KG1 (cell line): ENCODE measurements around the gene MIGA2.
"Not testable (repeated sequence)": the region's sequence is repeated elsewhere in the genome, so short reads cannot be mapped to it uniquely, and the experiment has no call there.

Experiments
- DNase-seq: peaks from one replicate; lab custom pipeline; 2025; lab: John Stamatoyannopoulos, UW

Gene MIGA2

DNA sequence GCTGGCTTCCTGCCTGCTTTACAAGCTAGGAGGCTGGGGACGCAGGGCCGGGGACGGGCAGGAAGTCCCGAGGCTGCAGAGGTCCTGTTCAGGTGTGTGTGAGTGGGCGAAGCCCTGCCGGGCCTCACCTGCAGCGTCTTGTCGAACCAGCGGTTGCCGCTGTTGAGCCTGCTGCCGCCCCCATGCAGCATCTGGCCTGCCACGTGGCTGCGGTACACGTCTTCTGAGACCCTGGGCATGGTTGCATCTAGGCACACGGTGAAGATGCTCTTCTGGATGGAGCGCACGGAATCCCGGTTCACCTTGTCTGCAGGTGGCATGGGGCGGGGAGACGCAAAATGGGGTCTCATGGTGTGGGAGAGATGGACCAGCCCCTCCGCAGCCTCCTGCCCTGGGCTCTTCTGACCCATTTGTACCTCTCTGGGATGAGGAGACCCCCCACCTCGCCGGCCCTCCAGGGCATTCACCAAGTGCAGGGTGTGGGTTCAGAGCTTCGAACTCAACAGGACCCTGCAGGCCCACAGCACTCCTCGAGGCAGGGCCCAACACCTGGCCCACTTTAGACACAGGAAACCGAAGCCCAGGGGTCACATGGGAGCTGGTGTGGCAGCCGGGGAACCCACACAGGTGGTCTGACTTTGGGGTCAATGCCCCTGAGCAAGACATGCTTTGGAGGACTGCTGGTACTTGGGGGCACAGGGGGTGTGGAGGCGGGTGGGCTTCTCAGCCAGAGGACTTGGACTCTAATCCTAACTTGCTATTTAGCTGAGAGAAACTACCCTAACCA, 64.2 kb downstream of the MIGA2 start:
- DNase-seq, result no peak

DNA sequence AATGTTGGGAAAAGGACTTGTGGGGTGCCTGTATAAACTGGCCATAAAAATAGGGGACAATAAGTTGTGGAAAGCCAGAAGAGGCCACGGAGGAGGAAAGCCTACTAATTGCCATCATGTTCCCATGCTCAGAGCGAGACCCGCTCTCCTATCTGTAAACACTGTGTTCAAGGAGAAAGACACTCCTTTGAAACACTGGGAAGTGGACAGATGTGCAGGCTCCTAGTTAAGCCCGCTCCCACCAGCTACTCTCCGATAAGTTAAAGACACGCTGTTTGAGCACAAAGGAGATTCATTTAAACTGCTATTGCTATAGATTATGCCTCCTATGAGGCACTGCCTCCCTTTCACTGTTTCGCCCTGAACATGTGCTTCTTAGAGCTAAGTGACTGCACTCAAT, 64.9 kb downstream of the MIGA2 start:
- DNase-seq, result no peak

DNA sequence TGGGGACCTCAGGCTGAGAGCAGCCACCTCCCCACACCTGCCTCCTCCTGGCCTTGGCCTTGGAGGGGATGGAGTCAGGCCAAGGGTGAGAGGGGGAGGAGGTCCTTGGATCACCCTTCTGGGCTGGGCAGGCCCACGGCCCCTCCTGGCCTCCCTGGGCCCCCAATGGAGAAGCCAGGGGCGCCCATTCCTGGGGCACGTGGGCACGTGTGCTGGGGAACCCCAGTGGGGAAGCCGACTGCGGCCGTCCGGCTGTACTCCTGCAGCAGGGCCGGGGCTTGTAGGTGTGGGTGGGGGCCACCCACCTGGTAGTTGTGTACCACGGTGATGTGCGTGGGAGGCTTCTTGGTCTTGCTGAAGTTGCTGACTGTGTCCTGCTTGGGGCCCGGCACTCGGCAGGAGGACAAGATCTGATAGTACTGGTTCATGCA, 65.7 kb downstream of the MIGA2 start:
- no peak for DNase-seq

DNA sequence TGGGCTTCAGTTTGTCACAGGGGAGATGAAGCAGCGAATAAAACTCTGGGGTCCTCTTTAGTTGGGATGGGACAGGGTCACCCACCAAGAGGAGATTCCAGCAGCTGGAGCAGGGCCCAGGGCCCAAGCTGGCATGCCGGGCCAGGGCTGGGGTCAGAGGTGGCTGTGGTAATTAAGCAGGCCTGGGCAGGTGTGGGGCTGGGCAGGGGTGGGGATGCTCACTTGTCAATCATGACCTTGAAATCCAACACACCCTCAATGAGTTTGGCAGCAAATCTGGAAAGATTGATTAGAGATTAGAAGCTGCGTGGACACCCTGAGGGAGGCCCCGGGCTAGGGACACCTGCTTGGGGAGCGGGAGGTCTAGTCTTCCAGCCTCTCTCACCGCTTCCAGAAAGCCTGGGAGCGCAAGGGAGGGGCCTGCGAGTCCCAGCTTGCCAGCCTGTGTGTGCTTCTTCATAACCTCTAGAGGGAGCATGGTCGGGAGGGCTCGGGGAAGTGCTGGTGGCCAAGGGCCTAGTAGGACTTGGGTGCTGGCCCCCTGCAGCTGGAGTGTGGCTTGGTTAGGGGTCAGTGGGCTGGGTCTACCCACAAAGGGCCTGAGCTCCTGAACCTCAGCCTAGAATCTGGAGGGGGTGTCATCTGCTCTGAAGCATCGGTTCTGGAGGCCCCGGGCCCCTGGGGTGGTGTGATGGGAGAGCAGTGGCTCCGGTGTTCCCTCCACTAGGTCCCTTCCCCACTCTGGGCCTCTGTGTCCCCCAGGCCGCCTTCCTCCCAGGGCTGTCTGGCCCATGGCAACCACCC, 66.6 kb downstream of the MIGA2 start:
- DNase-seq, result no peak

DNA sequence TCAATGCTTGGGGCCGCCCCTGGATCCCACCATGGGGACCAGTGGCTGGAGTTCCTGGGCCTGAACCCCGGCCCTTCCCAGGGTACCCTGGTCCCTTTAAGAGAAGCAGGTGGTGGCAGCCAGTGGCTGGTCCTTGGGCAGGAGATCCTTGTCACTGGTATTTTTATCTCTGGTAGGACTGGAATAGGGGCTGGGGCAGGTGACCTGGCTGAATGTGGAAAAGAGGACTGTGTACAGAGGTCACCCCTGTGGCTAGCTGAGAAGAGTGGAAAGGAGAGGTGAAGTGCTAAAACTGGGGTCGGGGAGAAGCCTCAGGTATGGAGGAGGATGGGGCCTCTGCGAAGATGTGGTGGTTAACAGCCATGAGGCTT, 67.2 kb downstream of the MIGA2 start:
- DNase-seq, result no peak

DNA sequence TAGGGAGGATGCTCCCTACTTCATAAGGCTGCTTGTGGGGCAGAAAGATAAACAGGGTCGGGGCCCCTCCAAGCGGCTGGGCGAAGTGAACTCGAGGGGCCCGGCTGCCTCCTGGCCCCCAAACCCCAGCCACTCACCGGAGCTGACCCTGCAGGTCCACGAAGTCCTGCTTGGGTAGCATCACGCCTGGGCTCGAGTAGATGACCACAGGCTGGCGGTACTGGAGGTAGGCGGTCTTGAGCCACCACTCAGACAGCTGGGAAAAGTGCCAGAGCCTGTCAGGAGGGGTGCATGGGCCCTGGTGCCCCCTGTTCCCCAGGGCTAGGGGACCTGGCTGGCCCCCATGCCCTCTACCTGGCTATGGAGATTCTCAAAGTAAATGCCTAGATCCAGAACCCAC, 67.6 kb downstream of the MIGA2 start:
- no peak for DNase-seq

DNA sequence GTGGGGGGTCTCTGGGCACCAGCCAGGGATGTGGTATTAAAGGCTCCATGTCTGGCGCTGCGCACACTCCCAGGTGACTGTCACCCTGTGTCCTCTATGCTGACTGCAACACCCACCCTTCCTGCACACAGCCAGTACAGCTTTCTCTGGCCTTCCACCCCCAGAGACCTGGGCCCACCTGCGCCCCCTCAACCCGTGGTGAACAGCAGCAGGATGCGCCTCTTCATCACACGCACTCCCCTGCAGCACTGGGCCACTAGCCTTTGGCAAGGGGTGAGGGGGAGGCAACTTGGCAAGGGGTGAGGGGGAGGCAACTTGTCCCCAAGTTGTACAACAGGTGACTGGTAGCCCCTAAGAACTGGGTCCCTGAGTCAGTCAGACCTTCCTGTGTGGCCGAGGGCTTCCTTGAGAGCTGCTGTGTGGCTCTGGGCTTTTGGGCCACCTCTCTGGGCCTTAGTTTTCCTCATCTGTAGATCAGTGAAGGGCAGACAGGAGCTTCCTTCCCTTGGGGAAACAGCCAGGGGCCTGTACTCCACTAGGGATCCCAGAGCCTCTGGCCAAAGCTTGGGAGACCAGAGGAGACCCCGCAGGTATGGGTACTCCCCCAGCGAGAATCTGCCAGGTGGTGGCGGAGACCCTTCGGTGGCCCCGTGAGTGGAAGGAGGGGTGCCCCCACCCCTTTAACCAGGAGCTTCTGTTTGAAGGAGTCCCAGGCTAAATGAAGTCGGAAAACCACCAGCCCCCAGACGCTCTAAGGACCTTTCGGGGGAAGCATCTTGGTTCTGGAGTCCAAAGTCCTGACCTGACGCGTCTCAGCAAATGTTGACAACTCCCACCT, 69.7 kb downstream of the MIGA2 start:
- DNase-seq, result no peak

DNA sequence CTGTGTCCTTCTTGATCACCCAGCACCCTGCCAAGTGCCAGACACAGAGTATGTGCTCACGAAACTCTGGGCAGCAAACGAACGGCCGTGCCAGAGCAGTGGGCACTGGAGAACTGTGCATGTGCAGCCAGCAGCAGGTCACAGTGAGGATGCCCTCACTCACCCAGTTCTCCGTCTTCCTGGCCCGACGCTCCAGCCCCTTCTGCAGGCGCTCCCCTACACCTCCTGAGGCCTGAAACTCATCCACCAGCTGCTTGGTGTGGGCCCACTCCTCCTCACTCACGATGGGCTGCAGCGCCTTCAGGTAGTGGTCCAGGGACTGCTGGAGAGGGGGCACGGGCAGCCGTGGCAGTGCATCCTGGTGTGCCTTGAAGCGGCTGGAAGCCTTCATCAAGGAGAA, 71.2 kb downstream of the MIGA2 start:
- DNase-seq, result no peak

DNA sequence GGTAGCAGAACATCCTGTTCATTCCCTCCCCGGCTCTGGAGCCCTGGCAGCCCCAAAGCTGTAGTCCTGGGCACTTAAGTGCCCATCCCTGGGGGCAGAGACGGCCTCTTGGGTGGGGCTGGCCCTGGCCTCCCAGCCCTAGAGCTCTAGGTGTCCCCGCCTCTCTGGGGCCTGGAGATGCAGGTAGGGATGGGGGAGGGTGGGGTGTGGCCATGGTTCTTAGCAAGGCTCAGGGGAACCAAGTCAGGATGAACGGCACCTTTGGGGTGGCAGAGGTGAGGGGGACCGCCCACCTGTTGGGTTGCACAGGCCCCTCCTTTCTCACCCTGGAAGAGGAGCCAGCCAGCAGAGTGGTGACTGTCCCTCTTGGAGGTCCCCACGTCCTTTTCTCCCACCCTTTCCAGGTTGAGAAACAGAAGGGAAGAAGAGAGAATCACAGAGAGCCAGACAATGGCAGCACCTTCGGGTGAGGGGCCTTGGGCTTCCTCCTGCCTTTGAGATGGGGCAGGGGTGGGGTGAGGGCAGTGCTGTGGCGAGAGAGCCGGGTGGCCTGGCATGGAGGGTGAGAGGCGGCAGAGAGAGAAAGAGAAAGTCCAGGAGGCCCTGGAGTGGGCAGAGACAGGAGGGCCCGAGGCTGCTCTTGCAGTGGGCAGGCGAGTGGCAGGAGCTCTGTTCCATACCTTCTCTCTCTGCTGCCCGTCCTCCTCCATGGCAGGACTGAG, 71.8 kb downstream of the MIGA2 start:
- DNase-seq, result no peak

DNA sequence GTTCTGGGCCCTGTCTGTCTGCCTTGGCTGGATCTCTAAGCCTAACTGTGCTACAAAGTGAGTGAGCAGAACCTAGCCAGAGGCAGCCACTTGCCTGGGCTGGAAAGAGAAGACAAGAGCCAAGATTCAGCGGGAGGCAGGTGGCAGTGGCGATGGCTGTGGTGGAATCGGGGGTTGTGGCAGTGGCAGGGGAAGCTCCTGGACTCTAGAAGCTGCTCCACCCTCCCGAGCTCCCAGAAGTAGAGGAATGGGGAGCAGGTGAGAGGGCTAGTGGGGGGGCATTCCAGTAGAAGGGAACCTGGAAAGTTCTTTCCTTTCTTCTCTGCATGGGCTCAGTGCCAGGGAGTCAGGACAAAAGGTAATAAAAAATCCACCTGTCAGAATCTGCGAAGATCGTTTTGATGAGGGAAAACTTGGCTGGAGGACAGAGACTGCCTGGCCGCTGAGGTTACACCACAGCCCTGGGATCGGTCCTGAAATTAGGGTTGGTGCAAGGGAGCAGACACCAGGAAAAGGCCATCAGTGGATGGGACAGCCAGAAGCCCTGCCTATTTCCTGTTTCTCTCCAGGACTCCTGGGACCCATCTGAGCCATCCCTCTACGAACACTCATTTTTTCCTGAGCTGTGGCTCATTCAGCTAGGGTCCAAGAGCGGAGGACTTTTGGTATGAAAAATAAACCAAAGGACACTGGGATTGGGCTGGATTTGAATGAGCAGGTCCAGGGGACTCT, 72.5 kb downstream of the MIGA2 start:
- DNase-seq, result no peak

DNA sequence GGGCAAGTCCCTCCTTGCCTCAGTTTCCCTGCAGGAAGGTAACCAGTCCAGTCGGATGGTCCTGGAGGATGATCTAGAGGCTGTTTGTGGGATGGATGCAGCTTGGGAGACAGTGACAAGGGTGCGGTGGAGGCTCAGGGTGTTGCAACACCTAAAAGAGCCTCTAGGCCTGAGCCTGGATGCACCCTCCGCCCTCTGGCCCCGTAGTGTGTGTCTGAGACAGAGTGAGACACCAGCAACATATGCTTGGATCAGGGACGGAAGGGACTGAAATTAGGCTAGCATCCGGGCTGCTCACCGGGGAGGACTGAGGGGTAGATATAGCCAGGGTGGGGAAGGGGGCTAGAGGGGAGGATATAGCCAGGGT, 73.1 kb downstream of the MIGA2 start:
- DNase-seq, result no peak

DNA sequence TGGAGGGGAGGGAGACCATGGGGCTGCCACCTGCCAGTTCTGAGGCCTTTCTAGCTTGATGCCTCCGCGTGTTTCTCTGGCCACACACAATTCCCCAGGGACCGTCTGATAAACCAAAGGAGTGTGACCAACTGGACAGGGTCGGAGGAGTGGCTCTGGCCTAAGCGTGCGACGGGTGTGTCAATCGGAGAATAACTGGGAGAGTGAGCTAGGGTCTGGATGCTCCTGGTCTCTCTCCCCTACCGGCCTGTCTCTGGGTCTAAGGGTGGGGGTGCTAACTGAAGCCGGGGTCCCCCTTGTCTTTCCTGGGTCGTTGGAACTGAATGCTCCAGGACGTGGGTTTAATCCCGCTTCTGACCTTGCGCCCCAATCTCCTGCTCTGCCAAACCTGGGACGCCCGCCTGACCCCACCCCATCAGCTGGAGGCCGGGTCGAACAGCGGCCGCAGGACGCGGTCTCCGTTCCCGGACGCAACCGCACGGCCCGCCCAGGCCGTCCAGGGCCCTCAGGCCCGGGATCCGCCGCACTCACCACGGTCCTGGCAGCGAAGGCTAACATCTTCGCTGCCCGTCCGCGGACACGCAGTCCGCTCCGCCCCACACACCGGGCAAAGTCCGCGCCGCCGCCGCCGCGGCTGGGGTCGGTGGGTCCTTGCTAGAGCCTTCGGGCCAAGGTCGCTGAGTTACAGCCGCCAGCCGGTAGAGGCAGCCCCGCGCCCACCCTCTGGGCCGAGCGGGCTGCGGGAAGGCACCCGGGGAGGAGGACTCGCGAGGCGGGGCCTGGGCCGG, 73.7 kb downstream of the MIGA2 start:
- no peak for DNase-seq

DNA sequence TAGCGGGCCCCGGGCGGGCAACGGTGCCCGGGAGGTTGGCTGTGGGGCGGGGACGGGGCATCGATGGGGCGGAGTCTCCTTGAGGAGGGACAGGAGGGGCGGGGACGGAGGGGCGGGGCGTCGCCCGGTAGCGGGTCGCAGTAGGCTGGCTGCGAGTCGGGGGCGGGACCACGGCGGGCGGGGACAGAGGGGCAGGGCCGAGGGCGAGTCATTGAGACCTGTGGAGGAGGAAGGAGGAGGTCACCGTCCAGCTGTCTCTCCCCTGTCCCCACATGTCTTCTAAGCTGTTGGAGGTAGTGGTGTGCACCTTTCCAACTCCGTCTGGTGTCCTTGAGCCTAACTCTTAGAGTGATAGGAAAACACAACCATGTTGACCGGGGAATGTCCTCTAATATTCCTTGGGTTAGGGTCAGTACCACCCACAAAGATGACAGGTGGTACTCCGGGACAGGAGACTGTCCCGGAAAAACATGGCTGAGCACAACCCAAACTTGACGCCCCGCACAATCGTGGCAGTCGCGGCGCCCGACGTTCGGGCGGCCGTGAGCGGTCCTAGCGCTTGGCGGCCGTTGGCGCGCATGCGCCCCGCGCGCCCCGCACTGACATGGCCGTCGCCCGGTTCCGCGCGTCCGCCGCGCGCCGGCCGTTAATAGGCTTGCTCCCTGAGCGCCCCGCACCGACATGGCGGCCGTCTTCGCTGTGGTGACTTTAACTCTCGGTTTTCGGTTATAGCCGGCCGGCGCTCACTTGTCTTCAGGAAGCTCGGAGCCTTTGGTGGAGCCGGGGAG, 74.5 kb downstream of the MIGA2 start, which contains the start of the genes CRAT and PTPA:
CRAT (minus strand) TSS at position 54 of the 788 bp plus-strand sequence. CDS start 284 bp downstream, outside the sequence.
PTPA (plus strand) TSS at position 676 of the 788 bp plus-strand sequence. CDS start 186 bp downstream, outside the sequence.
- DNase-seq, result peak; percentile 87

DNA sequence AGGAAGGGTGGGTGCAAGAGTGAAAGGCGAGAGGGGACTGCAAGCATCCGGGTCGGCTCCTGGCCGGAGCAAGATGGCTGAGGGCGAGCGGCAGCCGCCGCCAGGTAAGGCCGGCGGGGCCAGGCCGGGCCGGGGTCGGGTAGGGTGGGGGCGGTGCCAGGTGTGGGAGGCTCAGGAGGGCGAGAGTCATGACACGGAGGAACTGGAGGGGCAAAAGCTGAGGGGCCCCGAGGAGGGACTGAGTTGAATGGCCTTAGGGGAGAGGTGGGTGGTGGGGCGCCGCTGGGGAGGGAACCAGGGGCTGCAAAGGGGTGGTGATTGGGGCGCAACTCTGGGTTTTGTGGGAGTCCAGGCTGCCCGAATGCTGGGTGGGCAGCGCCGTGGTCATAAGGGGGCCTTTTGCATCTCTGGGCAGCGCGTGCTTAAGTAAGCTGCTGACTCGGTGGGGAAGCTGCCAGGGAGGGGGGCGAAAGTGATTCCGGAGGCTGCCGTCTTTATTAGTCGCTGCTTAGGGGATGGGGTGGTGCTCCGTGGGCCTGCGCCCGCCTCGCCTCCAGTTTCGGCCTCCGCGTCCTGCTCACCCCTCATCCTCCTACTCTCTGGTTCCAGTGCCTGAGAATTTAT, 75.2 kb downstream of the MIGA2 start:
- no peak for DNase-seq

DNA sequence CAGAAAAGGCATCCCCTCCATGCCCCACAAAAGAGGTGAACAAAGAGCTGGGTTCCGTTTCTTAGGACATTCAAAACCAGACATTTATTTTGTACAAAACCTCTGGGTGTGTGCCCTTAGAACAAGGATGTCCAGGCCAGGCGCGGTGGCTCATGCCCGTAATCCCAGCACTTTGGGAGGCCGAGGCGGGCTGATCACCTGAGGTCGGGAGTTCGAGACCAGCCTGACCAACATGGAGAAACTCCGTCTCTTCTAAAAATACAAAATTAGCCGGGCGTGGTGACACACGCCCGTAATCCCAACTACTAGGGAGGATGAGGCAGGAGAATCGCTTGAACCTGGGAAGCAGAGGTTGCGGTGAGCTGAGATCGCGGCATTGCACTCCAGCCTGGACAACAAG, 76.1 kb downstream of the MIGA2 start:
- DNase-seq, result not testable (repeated sequence)

DNA sequence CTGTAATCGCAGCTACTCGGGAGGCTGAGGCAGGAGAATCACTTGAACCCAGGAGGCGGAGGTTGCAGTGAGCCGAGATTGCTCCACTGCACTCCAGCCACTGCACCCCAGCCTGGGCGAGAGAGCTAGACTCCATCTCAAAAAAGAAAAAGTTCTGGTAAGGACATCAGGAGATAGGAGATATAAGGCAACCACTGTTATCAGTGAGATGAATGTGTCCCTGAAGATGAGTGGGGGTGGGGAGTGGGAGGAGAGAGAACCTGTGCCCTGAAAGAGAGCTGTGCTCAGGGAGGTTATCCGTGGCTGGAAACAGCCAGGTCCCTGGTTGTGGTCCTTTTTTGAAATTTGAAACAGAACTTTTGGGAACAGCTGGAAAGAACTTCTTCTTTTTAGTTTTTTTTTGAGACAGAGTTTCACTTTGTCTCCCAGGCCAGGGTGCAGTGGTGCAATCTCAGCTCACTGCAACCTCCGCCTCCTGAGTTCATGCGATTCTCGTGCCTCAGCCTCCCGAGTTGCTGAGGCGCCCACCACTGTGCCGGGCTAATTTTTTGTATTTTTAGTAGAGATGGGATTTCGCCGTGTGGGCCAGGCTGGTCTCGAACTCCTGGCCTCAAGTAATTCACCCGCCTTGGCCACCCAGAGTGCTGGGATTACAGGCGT, 77.3 kb downstream of the MIGA2 start:
- DNase-seq, result no peak

DNA sequence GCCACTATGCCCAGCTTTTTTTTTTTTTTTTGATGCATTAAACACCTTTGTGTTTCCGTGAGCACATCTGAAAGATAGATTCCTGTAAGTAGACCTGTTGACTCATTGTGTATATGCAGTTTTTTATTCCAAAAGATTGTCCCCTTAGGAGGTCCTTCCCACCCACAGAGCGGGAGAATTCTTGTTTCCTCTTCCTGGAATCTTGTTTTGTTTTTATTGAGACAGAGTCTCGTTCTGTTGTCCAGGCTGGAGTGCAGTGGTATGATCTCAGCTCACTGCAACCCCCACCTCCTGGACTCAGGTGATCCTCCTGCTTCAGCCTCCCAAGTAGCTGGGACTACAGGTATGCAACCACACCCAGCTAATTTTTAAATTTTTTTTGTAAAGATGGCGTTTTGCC, 82.4 kb downstream of the MIGA2 start:
- DNase-seq, result no peak

DNA sequence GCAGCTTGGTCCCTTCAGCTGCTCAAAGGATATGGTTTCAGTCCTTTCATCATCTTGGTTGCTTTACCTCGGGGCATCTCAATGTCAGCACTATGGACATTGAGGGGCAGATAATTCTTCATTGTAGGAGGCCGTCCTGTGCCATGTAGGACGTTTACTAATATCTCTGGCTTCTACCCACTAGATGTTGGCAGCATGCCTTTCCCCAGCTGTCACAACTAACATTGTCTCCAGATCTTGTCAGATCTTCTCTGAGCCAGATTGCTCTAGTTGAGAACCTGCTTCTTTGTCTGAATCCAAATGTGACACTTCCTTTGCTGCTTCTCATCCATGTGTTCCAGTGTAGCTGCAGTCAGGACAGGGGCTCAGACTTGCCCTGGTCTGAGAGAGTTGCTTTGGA, 85.1 kb downstream of the MIGA2 start:
- no peak for DNase-seq
